GM19372 (cell line): ENCODE results near the gene KCNIP1.
A peak's percentile ranks its signal among the peaks of the same experiment; 100 is the strongest.
"Not testable (repeated sequence)": the region's sequence is repeated elsewhere in the genome, so short reads cannot be mapped to it uniquely, and the experiment has no call there.

Source experiments
- ATAC-seq: cut with Tn5 transposase; IDR thresholded peaks from one replicate; pipeline ENCODE4 v1.9.1; 2021; ENCODE audit warnings: mild to moderate bottlenecking, low read depth, moderate library complexity; ENCODE audit not compliant: unreplicated experiment

Gene KCNIP1

DNA sequence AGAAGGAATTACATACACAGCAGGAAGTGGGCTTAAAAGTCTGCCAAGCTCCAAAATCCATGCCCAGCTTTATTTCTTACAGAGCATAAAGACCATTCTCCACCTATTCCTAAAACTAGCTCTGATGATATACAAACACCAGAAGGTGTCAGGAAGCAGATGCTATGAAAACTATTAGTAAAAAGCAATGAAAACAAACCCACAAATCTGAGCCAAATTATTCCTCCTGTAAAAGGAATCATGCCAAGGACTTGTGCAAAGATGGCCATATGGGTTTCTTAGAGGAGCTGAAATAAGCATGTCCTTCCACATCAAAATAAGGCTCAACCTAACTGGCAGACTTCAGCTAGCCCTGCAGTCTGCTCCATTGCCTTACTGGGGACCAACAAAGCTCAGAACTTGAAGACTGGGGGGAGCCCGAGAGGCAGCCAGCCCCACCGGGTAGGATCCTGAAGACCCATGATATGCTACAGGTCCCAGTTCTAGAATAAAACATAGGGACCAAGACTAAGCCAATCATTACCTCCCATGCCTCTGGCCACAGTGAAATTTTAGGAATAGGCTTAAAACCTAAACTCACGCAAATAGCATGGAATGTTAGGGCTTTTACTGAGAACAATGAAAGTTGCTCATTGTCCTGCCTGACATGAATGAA is 236.9 kb downstream of the KCNIP1 start:
- ATAC-seq = no peak

DNA sequence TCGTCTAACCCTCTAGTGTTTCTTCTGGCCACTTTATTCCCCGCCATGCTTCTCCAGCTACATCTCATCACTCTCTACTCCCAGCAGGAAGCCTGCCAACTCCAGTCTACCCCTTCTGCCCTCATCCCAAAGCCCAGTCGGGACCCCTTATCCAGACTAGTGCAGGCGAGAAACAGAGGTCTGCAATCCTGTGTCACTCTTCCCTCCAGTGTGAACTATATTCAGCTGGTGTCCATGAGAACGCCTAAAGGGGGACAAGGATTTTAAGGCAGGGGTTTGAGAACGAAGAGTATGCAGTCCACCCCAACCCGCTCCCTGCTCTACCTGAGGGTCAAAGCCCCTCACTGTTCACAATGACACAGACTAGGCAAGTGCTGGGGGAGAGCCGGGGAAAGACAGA is 238.0 kb downstream of the KCNIP1 start:
- no peak for ATAC-seq

DNA sequence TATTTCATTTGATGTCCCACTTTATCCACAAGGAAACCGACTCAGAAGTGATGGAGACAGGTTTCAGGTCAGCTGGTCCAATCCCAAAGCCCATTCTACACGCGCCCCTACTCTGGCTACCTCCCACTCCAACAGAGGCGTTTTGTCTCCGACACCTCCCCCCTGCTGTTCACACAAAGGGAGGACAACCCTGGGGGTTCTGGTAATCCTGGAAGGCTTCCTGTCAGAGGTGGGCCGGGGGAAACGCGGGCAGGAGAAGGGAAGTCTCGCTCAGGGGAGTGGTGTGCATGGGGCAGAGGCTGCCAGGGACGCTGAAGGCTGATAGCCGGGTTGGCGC is 240.0 kb downstream of the KCNIP1 start:
- no peak for ATAC-seq

DNA sequence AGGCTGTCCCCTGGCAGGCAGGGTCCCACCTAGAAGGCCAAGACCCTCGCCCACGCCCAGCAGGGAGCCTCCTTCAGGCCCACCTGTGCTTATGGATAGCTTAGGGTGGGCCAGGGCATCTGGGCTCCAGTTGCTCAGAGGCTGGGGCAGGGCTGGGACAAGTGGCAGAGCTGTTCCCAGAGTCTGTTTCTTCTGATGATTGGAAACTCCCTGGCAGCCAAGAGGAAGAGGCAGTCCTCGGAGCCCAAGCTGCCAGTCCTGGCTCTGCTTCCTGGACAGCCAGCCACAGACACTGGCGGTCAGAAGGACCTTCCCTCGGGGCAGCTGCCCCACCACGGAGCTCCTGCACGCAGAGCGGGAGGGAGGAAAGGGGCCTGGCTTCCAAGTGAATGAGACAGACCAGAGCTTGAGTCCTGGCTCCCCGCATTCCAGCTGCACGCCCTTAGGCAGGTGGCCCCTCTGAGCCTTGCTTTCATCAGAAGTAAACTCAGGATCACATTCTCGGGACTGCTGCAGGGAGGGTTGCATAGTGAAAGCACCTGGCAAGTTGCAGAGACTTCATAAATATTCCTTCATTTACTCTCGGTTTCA is 241.8 kb downstream of the KCNIP1 start:
- ATAC-seq = no peak

DNA sequence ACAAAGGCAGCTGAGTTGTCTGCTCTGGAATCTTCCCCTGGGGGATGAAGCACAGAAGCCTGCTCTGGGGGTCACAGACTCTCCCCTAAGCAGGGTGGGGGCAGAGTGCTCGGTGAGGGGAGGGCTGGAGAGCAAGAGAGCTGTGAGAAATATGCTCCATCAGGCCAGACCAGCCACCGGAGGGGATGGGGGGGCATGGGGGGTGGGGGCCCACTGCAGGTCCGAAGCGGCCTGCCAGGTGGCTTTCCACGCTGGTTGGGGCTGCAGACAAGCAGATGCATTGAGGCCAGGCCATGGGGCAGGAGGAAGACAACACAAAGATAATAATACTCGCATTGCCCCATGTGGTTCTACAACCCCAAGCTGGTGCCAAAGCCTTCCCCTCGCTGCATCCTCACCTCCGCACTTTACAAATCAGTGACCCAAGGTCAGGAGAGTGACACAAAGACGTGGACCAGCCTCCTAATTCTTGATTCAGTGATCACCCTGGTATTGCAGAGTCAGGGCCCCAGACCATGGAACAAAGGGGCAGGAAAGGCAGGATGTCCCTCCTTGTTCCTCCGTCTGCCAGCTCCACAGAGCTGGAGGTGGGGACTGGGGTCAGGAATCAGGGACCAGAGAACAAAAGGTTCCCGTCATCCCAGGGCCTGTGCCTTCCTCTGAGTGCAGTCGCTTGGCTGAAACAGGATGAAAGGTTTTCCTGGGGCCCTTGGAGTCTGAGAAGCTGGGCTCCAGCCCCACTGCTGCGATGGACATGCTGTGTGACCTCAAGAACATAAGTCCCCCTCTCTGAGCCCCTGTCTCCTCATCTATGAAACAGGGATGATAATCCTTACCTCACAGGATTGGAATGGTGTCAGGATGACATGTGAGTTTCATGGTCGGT is 242.5 kb downstream of the KCNIP1 start:
- ATAC-seq = no peak

DNA sequence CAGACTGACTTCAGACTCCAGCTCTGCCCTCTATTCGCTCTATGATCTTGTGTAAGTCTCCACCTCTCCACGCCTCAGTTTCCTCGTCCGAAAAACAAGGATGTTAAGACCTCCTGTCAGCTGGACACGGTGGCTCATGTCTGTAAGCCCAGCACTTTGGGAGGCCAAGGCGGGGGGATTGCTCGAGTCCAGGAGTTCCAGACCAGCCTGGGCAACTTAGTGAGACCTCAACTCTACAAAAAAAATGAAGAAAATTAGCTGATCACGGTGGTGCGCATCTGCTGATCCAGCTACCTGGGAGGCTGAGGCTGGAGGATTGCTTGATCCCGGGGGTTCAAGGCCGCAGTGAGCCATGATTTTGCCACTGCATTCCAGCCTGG is 243.1 kb downstream of the KCNIP1 start:
- ATAC-seq = no peak

DNA sequence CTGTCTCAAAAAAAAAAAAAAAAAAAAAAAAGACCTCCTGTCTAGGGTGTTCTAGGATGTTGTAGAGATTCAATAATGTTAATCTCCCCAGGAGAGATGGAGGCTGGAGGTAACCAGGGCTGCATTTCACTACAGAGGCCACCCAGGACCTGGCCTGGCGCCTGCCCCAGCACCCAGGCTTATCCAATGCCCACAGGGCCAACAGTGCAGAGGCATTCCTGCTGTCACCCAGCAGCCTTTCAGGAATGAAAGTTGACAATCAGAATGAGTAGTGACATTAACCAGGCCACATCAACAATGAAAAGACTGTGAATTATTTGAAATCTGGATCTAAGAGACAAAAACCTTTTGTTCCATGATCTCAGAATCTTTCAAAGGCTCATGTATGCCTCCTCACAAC is 243.5 kb downstream of the KCNIP1 start:
- ATAC-seq = no peak

DNA sequence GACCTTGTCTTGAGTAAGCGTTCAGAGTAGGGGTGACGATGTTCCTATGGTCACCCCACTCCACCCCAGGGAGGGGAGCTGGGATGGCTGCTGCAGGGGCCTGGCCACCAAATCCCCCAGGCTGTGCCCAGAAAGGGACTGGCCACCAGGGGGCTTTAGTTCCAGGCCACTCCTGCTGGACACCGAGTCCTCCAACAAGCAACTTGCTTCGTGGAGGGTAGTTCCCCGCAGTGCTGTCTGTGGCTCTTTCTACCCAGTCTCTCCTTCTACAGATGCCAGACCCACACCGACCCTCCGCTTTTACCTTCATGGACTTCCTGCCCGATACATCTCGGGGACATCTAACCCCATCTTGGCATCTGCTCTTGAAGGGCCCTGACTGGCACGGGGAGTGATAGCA is 244.0 kb downstream of the KCNIP1 start:
- no peak for ATAC-seq

DNA sequence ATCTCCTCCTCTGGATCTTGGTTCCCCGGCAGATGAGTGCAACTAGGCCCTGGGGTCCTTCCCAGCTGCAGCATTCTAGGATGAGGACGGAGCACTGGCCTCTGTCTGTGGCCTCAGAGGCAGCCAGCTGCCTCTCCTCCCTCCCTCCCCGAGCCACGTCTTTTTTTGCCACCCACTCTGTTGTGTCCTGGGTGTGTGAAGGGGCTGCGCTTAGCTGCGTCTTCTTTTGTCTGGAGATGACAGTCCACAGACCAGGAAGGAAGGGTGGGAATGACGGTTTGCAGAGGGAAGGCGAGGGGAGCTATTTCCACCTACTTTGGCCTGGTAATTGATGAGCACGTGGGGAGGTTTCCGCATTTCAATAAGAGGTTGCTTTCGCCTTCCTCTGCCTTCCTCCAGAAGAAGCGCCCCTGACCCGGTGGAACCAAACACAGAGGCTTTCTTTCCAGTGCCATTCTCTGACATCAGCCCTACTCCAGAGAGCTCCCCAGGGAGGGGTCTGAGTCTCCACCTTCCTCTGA is 245.2 kb downstream of the KCNIP1 start:
- no peak for ATAC-seq

DNA sequence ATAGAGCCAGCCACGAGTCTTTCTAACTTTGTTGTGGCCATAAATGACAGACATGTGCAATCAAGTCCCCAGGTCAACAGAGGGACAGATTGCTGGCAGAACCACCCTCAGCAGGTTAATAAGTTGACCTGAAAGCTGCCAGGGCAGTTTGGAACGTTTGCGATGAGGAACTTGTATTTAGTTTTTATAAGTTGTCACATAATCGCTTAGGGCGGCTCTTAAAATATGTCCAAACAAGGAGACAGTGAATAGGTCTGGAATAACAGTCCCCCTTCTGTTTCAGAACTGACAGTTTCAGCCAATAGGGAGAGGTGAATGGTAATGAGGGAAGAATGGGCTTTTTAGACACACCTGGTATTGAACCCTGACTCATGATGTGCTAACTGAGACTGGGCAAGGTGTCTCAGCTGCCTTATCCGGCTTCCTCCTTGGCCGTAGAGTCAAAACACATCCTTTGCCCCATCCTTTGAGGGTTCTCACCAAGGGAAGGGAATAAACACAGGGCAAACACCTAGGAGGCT is 246.2 kb downstream of the KCNIP1 start:
- ATAC-seq = no peak

DNA sequence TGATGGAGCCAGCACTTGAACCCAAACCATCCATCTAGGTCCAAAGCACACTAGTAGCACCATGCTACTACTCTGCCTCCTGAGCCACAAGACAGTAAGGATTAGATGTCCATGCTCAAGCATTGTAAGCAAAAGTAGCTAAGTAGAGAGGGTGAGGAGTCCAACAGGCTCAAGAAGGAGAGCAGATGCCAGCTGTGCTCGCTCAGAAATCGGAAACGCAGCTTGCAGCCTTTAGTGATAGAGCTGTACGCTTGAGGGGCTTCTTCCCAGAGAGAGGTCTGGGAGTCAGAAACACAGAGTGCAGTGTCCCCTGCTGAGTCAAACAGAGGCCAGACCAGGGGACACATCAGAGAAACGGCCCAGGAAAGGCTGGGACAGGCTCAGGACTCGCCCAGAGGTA is 247.0 kb downstream of the KCNIP1 start:
- no peak for ATAC-seq

DNA sequence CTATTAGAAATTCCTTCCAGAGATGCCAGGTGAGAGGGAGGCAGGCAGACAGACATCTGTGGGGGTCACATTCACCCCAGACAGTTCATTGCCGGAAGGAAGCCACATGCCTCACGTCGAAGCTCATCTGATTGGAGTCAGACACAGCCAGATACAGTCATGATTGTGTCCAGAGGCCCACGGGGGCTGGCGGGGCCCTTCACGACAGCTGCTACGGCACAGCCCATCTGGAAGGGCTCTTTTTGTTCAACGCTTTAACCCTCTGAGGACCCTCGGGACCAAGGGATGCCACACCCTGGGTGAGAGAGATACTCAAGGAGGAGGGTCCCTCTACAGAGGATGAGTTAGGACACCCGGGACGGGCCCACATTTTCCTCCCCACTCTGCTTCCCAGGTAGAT is 247.8 kb downstream of the KCNIP1 start:
- no peak for ATAC-seq

DNA sequence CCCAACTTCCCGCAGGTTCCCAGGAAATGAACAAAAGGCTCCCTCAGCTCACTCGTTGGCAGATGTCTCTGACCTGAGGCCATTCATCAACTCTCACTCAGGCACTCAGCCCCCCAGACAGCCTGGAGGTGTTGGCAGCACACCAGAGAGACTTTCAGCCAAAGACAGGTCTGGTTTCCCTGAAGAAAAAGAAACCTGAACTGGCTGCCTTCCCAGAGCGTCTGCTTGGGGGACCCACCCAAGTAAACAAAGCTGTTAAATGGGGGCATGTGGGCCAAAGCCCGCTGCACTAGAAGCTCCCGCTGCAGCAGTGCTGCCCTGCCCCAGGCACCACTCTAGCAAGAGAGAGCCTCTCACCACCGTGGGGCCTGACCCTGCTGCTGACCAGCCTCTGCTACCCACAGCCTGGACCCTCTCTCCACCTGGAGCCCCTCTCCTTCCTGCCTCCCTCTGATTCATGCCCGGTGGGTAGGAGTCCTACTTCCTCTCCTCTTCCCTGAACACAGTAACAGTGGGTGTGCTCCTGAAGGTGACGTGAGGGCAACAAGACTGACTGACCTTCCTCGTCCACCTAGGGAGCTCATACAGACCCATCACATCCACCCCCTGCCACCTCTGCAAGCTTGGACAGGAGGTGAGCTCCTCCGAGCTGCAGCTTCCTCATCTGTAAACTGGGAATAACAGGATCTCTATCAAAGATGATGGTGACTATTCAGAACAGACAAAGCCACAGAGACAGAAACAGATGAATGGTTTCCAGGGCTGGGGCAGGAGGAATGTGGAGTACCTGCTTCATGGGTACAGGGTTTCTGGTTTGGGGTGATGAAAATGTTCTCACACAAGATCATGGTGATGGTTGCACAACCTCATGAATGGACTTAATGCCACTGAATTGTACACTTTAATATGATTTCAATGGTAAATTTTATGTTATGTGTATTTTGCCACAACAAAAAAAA is 248.7 kb downstream of the KCNIP1 start:
- ATAC-seq = no peak

DNA sequence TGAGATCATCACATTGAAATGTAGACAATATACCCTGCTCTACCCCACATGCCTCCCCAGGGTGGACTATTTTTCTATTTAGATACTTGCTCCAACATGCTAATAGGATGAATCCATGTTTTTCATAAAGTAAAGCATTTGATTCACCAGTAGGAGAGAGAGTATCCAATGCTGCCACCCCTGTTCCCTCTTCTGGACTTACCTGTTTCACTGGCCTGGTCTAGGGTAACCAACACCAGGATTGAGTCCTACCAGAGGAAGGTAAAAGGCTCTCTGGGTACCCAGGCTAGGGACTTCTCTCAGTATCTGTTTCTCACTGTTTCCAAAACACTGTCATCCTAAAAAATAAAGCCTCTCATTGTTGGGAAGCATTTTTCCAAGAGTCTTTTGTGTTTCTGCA is 249.5 kb downstream of the KCNIP1 start:
- no peak for ATAC-seq

DNA sequence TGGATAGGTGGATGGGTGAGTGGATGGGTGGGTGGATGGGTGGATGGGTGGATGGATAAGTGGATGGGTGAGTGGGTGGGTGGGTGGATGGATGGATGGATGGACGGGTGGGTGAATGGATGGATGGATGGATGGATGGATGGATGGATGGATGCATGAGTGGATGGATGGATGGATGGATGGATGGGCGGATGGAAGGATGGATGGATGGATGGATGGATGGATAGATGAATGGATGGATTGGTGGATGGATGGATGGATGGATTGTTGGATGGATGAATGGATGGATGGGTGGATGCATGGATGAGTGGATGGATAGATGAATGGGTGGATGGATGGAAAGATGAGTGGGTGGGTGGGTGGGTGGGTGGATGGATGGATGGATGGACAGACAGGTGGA is 250.7 kb downstream of the KCNIP1 start:
- not testable (repeated sequence) for ATAC-seq

DNA sequence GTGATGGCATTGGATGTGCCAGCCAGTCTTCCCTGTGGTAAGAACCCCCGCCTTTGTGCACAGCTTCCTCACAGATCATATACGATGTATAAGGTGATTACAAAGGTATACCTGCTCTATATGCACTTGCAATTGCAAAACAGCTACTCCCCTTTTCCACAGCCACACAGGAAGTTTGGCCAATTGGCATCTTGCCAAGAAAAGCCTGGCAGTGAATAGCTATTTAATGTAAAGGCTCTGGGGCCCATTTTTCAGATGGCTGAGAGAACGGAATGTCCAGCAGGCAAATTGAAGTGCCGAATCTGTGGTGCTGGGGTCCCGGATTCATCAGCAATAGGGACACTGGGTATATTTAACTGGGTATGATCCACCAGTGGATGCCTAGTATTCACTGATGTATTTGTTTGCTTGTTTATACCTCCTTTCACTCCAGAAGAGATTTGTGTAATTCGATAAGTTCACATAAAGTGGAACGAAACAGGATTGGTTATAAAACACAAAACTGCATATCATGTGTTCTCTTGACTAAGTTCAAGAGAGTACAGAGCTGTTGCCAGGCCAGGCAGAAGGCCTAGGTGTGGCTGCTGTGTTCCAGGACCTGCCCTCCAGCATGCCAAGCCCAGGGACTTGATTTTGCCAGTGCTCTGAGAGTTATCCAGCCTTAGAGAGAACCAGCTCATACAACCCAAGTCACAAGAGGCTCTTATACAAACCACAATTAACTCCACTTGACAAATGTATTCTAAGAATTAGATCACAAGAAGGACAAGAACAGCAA is 252.0 kb downstream of the KCNIP1 start:
- no peak for ATAC-seq

DNA sequence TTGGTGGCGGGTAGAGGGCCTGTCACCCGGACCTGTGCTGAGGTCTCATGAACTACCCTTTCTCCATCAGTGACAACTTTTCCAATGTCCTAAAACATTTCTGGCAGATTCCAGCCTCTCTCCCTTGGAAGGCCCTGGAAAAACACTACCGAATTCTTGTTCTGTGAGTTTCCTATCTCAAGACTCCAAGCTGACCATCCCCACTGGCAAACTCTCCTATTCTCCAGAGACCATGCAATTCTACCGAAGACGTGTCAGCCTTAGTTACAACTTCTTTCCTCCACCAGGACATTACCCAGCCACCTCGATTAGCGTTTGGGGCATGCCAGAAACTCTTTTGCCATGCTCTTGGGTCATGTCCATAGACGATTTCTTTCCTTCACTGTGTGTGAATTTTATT is 252.9 kb downstream of the KCNIP1 start:
- no peak for ATAC-seq

DNA sequence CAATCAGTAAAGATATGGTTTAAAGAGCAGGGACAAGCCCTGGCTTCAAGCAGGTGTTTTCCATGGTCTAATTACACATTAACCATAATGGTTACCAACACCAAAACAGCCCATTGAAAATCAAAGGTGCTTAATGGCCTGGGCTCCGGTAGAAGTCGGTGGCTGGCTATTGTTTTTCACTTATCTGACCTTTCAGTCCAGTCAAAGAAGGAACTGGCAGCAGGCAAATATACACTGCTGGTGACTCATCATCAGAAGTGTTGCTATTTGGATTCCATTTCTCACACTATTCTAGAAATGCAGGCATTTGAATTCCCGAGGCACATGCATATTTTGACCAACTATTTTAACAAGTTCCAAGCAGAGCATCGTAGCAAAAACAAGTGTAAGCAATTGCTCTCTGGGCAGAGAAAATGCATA is 253.4 kb downstream of the KCNIP1 start:
- peak; percentile 87 for ATAC-seq

DNA sequence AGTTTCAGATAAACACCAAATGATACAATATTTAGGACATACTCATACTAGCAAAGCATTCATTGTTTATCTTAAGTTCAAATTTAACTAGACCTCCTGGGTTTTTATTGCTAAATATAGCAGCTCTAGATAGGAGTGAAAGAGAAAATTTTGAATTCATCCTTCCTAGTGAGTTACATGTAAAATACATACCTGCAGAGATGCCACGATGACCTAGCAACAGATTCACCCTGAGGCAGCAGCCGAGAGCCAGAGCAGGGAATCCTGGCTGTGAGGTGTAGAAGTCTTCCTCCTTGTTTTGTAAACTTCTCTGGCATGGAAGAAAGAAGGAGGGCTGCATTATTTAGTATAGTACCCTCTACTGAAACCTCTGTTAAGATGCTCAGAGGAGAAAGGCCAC is 253.8 kb downstream of the KCNIP1 start:
- ATAC-seq = no peak

DNA sequence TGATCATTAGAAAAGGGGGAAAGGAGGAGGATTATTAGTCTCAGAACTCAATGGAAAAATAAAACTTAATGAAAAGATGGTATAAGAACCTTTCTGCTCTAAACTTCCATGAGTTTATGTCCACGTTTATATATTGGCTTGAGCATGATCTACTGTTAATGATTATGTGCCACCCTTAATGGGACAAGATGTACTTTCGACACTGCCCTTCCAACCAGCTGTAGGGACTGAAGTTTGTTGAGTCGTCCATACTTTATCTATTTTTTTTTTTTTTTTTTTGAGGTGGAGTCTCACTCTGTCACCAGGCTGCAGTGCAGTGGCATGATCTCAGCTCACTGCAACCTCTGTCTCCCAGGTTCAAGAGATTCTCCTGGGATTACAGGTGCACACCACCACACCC is 254.7 kb downstream of the KCNIP1 start:
- ATAC-seq = no peak
